ENCODE measurements around the gene LINS1.

The LINS1 gene

DNA sequence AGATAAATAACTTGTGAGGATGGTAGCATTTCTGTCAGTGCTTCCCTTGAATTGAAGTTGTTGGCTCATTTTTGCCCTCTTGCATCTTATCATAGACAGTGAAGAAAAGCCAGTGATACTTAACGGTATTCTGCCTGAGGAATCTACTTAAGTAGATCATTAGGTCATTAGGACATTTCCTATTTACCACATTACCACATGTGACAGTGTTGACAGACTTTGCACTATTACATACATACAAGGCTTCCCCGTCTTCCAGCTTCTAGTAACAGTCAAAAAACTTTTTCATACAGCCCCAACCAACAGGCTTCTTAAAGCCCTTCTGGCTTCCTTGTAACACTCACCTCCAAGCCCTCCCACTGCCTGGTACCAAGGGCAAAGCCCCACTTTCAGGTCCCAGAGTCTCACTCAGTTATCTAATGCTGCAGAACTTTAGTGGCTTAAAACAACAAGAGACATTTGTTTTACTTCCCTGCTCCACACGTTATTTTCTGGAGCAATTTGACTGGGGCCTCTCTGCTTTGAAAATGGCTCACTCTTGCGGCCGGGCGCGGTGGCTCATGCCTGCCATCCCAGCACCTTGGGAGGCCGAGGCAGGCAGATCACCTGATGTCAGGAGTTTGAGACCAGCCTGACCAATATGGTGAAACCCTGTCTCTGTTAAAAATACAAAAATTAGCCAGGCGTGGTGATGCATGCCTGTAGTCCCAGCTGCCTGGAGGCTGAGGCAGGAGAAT is 40.4 kb upstream of the LINS1 start:
- CTCF ChIA-PET, result interaction anchor here (0.6 kb wide), 1 partner anchor 207 kb away, joined by 7 read pairs; no protein-coding TSS in a partner anchor

DNA sequence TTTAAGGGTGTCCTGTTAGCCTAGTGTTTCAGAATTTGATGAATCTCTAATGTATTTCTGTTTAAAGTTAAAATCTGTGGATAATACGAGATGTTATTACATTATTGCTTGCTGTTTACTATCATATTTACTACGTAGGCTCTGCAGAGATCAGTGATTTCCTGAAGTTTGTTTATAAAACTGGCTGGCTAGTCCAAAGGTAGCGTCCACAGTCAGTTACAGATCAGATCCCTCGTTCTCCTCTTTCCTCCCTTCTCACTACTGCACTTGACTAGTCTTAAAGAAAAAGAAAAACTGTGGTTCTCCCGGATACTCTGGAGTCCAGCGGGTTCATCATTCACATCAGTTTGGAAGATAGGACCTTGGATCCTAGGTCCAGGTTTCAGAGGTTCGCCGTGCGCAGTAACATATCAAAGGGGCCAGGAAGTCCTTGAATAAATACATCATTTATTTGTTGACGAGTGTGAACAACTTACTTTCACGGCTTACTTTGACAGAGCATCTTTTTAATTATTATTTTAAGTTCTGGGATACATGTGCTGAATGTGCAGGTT is 36.3 kb upstream of the LINS1 start:
- DNase-seq (ENCODE audit: low spot score), result no peak
- ChIA-PET POLR2A (ENCODE audit: low non-redundant PET) (no interaction called here), CTCF (no interaction called here)
- no peak for TF ChIP-seq CTCF (conservative IDR thresholded peaks at IDR 0.05; ENCODE audit: low read depth)
- no peak overlapping the region for H3K27ac ChIP-seq

More for the DNA sequence above, 40.4 kb upstream of the LINS1 start:
- POLR2A ChIA-PET (ENCODE audit: low non-redundant PET), result no interaction called here
- DNase-seq (ENCODE audit: low spot score), result no peak
- no peak for TF ChIP-seq CTCF (conservative IDR thresholded peaks at IDR 0.05; ENCODE audit: low read depth)
- H3K27ac ChIP-seq, result 0 out of 2 replicates have a peak overlapping the region, but pooled peaks have one; percentile 1

DNA sequence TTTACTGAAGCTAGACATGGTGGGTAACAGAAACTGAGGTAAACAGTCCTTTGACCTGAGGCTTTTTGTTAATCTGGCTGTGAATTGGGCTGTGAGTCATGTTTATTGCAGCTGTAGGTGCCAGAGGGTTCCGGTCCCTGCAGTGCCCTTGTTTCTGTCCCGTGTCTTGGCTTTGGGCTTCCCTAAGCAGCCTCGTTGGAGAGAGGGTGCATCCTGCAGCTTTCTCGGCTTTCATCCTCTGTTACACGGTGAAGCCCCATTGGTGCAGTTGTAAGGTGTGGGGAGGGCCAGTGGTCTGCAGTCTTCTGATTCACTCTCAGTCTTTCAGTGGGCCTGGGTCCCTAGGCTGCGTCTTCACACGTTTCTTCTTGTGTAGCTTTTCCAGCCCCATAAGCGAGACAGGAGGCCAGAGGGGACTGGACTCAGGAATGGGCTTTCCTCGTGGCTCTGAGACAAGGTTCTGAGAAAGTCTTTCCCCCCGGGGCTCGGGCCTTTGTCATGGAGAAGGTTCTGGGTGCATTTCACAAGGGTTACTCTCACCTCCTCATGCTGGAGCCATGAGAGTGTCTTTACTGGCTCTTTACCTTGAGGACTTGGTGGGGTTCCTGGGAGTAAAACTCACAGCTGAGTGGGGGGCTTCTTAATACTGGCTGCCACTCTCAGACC is 33.6 kb upstream of the LINS1 start:
- CTCF ChIA-PET, result interaction anchor here (0.7 to 1.1 kb wide), 4 partner anchors 237 to 377 kb away, joined by 3 to 6 read pairs (median 4); no protein-coding TSS in a partner anchor
- POLR2A ChIA-PET (ENCODE audit: low non-redundant PET), result interaction anchor here (0.8 kb wide), 1 partner anchor 124 kb away, joined by 3 read pairs; no protein-coding TSS in a partner anchor
- DNase-seq (ENCODE audit: low spot score), result peak; percentile 36
- no peak for TF ChIP-seq CTCF (conservative IDR thresholded peaks at IDR 0.05; ENCODE audit: low read depth)
- no peak overlapping the region for H3K27ac ChIP-seq

- DNase-seq (ENCODE audit: low spot score), result no peak
- POLR2A ChIA-PET (ENCODE audit: low non-redundant PET), result no interaction called here
- no peak overlapping the region for H3K27ac ChIP-seq
- CTCF ChIA-PET, result interaction anchor here (1.6 kb wide), 1 partner anchor 375 kb away, joined by 4 read pairs; no protein-coding TSS in a partner anchor
- TF ChIP-seq CTCF (conservative IDR thresholded peaks at IDR 0.05; ENCODE audit: low read depth), result no peak
These were observed 31.7 kb upstream of the LINS1 start for GRCh38 chr15:100633763-100634075.

DNA sequence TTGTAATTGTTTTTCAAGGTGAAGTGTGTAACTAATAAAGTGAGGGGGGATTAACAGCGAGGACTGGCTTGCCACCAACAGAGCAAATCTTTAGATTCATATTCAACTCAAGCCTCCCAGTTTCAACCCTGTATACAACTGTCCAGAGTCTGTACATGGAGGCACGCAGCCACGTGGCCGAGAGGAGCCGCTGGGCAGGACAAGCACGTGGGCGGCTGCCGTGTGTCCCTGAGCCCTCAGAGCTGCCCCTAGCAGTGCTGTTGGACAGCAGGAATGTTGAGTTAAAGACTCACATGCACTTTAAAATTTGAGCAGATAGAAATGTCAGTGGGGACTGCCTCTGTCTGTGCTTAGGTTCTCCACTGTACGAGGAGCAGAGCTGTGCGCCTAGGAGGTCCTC is 29.8 kb upstream of the LINS1 start:
- no peak overlapping the region for H3K27ac ChIP-seq
- ChIA-PET POLR2A (ENCODE audit: low non-redundant PET) (no interaction called here), CTCF (interaction anchor here (2.0 kb wide), 1 partner anchor 241 kb away, joined by 8 read pairs; no protein-coding TSS in a partner anchor)
- no peak for TF ChIP-seq CTCF (conservative IDR thresholded peaks at IDR 0.05; ENCODE audit: low read depth)
- DNase-seq (ENCODE audit: low spot score), result no peak

GRCh38 chr15:100628746-100629145 is 26.8 kb upstream of the LINS1 start:
- CTCF ChIA-PET, result no interaction called here
- POLR2A ChIA-PET (ENCODE audit: low non-redundant PET), result no interaction called here
- H3K27ac ChIP-seq, result no peak overlapping the region
- TF ChIP-seq CTCF (conservative IDR thresholded peaks at IDR 0.05; ENCODE audit: low read depth), result no peak
- DNase-seq (ENCODE audit: low spot score), result no peak

Measured in RWPE1 (cell line).